Head of caudate nucleus (tissue), 42 donors: ENCODE data around the gene NUP155.
"Not testable (repeated sequence)": the region's sequence is repeated elsewhere in the genome, so short reads cannot be mapped to it uniquely, and the experiment has no call there.

ENCODE experiments used
- DNase-seq, 42 donors: peaks; one replicate each; pipeline versions ENCODE4 v3.0.0 to v3.0.0-alpha.2; 2020 to 2021; ENCODE audit warnings: mixed read lengths in 7 of 42
- intact Hi-C: fragments of 100-400 bp; cut with DNase I; formaldehyde crosslinking; loops from one replicate; pipeline ENCODE4 v1.15.0; 2022

NUP155 gene

GRCh38 chr5:37370864-37371726 is at the start of gene NUP155:
NUP155 (minus strand) TSS chr5:37371106; CDS start chr5:37370977, 129 bp downstream.
- peak; percentile 85 to 98 (median 95) for DNase-seq

GRCh38 chr5:37417347-37417746 is 46.4 kb upstream of the NUP155 start:
- intact Hi-C loops, result loop anchor here (10.0 kb wide), 1 partner anchor 777 kb away; no protein-coding TSS in a partner anchor
- DNase-seq, result no peak

More at GRCh38 chr5:37370864-37371726, at the start of gene NUP155:
- intact Hi-C loops, result no loop called here

GRCh38 chr5:37415456-37415855 is 44.5 kb upstream of the NUP155 start:
- DNase-seq, result not testable (repeated sequence)
- intact Hi-C loops, result loop anchor here (10.0 kb wide), 1 partner anchor 779 kb away; no protein-coding TSS in a partner anchor

GRCh38 chr5:37412515-37412914 is 41.6 kb upstream of the NUP155 start:
- intact Hi-C loops, result loop anchor here (10.0 kb wide), 1 partner anchor 782 kb away; no protein-coding TSS in a partner anchor
- DNase-seq, result no peak

- intact Hi-C loops, result no loop called here
- no peak for DNase-seq
Measured at GRCh38 chr5:37400501-37400900, 29.6 kb upstream of the NUP155 start.

GRCh38 chr5:37396352-37396751 is 25.4 kb upstream of the NUP155 start:
- intact Hi-C loops, result no loop called here
- DNase-seq, result no peak

- DNase-seq, result no peak
- intact Hi-C loops, result no loop called here
Measured at GRCh38 chr5:37391591-37391990, 20.7 kb upstream of the NUP155 start.

- DNase-seq, result peak; percentile 75 to 96 (median 90)
- intact Hi-C loops, result not testable (repeated sequence)
Measured at GRCh38 chr5:37379100-37379628, 8.3 kb upstream of the NUP155 start, which contains the start of gene WDR70. WDR70 (plus strand) TSS chr5:37379318; CDS start chr5:37379368, 50 bp downstream.

GRCh38 chr5:37378066-37378465 is 7.2 kb upstream of the NUP155 start:
- DNase-seq, intact Hi-C loops: not testable (repeated sequence)

GRCh38 chr5:37375091-37375490 is 4.2 kb upstream of the NUP155 start:
- intact Hi-C loops, result no loop called here
- no peak for DNase-seq

- DNase-seq, result peak in 1 of 42 donors; percentile 16
- intact Hi-C loops, result no loop called here
Measured at GRCh38 chr5:37370550-37370863, 399 bp downstream of the NUP155 start.

- intact Hi-C loops, result no loop called here
Measured at GRCh38 chr5:37355161-37355560, 15.7 kb downstream of the NUP155 start.

GRCh38 chr5:37342741-37343140 is 28.2 kb downstream of the NUP155 start:
- DNase-seq, intact Hi-C loops: not testable (repeated sequence)

More at GRCh38 chr5:37355161-37355560, 15.7 kb downstream of the NUP155 start:
- peak in 1 of 42 donors; percentile 25 for DNase-seq

GRCh38 chr5:37334754-37335153 is 36.2 kb downstream of the NUP155 start:
- intact Hi-C loops, DNase-seq: not testable (repeated sequence)

- intact Hi-C loops, result no loop called here
- DNase-seq, result no peak
Measured at GRCh38 chr5:37326536-37326935, 44.4 kb downstream of the NUP155 start.

- no peak for DNase-seq
- intact Hi-C loops, result no loop called here
Measured at GRCh38 chr5:37323607-37324006, 47.3 kb downstream of the NUP155 start.

- intact Hi-C loops, result no loop called here
- DNase-seq, result no peak
Measured at GRCh38 chr5:37319037-37319782, 51.7 kb downstream of the NUP155 start.

- no peak for DNase-seq
- intact Hi-C loops, result no loop called here
Measured at GRCh38 chr5:37316027-37316426, 54.9 kb downstream of the NUP155 start.

GRCh38 chr5:37310360-37310759 is 60.5 kb downstream of the NUP155 start:
- intact Hi-C loops, result no loop called here
- no peak for DNase-seq

- intact Hi-C loops, result no loop called here
Measured at GRCh38 chr5:37308793-37309192, 62.1 kb downstream of the NUP155 start.

More at GRCh38 chr5:37308793-37309192, 62.1 kb downstream of the NUP155 start:
- no peak for DNase-seq
